H1 (cell line): ENCODE measurements around the gene TLK2. TPM values are rescaled to one million over a fixed set of nuclear protein-coding genes. Genes with fewer than 3 reads are reported as not detected.
A peak's percentile ranks its signal among the peaks of the same experiment; 100 is the strongest.

ENCODE experiments used
- CTCF ChIA-PET: fragments of 300-600 bp; sonication (Branson Sonifier 250); formaldehyde crosslinking; loops from one replicate; lab custom pipeline; 2021; ENCODE audit not compliant: partially characterized antibody; lab: Charles Lee
- POLR2A ChIA-PET: fragments of 300-600 bp; sonication (Branson Sonifier 250); formaldehyde crosslinking; loops from one replicate; lab custom pipeline; 2021; ENCODE audit warnings: inconsistent platforms; ENCODE audit not compliant: partially characterized antibody; lab: Charles Lee
- DNase-seq, 2 experiments: peaks; one replicate each; pipeline versions ENCODE4 v3.0.0 to v3.0.0-alpha.2; 2010 to 2022; ENCODE audit warnings: low spot score in 2 of 2, low read depth in 1 of 2, mixed read lengths in 1 of 2
- FAIRE-seq: peaks from 2 replicates; lab custom pipeline; 2011; peaks lifted over from hg19 to GRCh38; lab: Jason Lieb, UNC
- H2AFZ ChIP-seq: 2 replicates; pipeline ENCODE4 v1.8.1; 2012; ENCODE audit warnings: low read length, inconsistent platforms
- H2AK5ac ChIP-seq: 2 replicates; pipeline ENCODE4 v1.6.1; 2013; ENCODE audit warnings: low read depth, low read length
- H2BK120ac ChIP-seq: replicated peaks from 2 replicates; pipeline ENCODE3; 2013; ENCODE audit warnings: low read depth, low read length, inconsistent platforms
- H2BK12ac ChIP-seq: 2 replicates; pipeline ENCODE4 v1.6.1; 2013; ENCODE audit warnings: low read depth, low read length
- H2BK15ac ChIP-seq: 2 replicates; pipeline ENCODE4 v1.6.1; 2013; ENCODE audit warnings: low read length
- H2BK20ac ChIP-seq: 2 replicates; pipeline ENCODE4 v1.6.1; 2013; ENCODE audit warnings: low read length
- H2BK5ac ChIP-seq: 2 replicates; pipeline ENCODE4 v1.6.1; 2013; ENCODE audit warnings: low read depth, low read length
- H3K14ac ChIP-seq: 2 replicates; pipeline ENCODE4 v1.6.1; 2013; ENCODE audit warnings: inconsistent platforms; ENCODE audit not compliant: insufficient read length
- H3K18ac ChIP-seq: 2 replicates; pipeline ENCODE4 v1.6.1; 2013; ENCODE audit warnings: low read length; ENCODE audit errors: extremely low read depth
- H3K23ac ChIP-seq: 2 replicates; pipeline ENCODE4 v1.6.1; 2013; ENCODE audit warnings: inconsistent platforms; ENCODE audit not compliant: insufficient read length
- H3K23me2 ChIP-seq: 2 replicates; pipeline ENCODE4 v1.6.1; 2013; ENCODE audit warnings: low read depth, low read length
- H3K27ac ChIP-seq: 2 replicates; pipeline ENCODE4 v1.6.1; 2011; ENCODE audit warnings: low read depth, low read length, inconsistent platforms
- H3K27me3 ChIP-seq, 4 experiments: replicated peaks in 1 of 4; 1 replicate in 1 of 4; 2 replicates in 3 of 4; pipeline versions ENCODE4 v1.6.1 to v1.8.1; 2011 to 2013; ENCODE audit warnings: low read length in 3 of 4, mild to moderate bottlenecking in 3 of 4, inconsistent platforms in 2 of 4, mixed read lengths in 2 of 4, moderate library complexity in 1 of 4; ENCODE audit not compliant: control insufficient read depth in 3 of 4, insufficient read depth in 3 of 4; ENCODE audit errors: extremely low read depth in 1 of 4
- H3K36me3 ChIP-seq, 4 experiments: 2 replicates each; pipeline versions ENCODE4 v1.6.1 to v1.8.1; 2011 to 2013; ENCODE audit warnings: mild to moderate bottlenecking in 4 of 4, low read length in 3 of 4, moderate library complexity in 2 of 4, control low read depth in 1 of 4, inconsistent platforms in 1 of 4; ENCODE audit not compliant: insufficient read depth in 4 of 4, control insufficient read depth in 2 of 4
- H3K4ac ChIP-seq: replicated peaks from 2 replicates; pipeline ENCODE3; 2013; ENCODE audit warnings: low read length, low read depth, mixed read lengths, inconsistent platforms; ENCODE audit not compliant: insufficient read length
- H3K4me1 ChIP-seq, 4 experiments: replicated peaks in 1 of 4; 1 replicate in 1 of 4; 2 replicates in 3 of 4; pipeline versions ENCODE4 v1.6.1 to v1.8.1; 2011 to 2013; ENCODE audit warnings: low read length in 3 of 4, inconsistent platforms in 2 of 4, mixed read lengths in 1 of 4; ENCODE audit not compliant: insufficient read depth in 4 of 4, control insufficient read depth in 3 of 4
- H3K4me2 ChIP-seq, 2 experiments: 2 replicates each; pipeline versions ENCODE4 v1.6.1 to v1.8.1; 2011 to 2013; ENCODE audit warnings: low read depth in 2 of 2, low read length in 2 of 2, control low read depth in 1 of 2, inconsistent platforms in 1 of 2, mild to moderate bottlenecking in 1 of 2; ENCODE audit not compliant: insufficient read depth in 1 of 2
- H3K4me3 ChIP-seq, 4 experiments: fragments of 200-600, 300-600 bp in 1 of 4; sonication (generic), shearing (Covaris generic), sonication (Bioruptor Twin) in 1 of 4; 2 replicates each; pipeline versions ENCODE4 v1.5.1 to v1.8.1; 2011 to 2016; ENCODE audit warnings: low read length in 4 of 4, low read depth in 3 of 4, control low read depth in 2 of 4, inconsistent platforms in 2 of 4, mild to moderate bottlenecking in 2 of 4, mixed read lengths in 1 of 4, moderate library complexity in 1 of 4; ENCODE audit not compliant: insufficient read depth in 2 of 4; ENCODE audit errors: extremely low read depth in 1 of 4
- H3K56ac ChIP-seq: replicated peaks from 2 replicates; pipeline ENCODE3; 2013; ENCODE audit warnings: low read depth, mild to moderate bottlenecking, mixed read lengths, low read length, inconsistent platforms; ENCODE audit not compliant: insufficient read length
- H3K79me1 ChIP-seq: 2 replicates; pipeline ENCODE4 v1.6.1; 2013; ENCODE audit warnings: low read depth, low read length, control low read depth
- H3K79me2 ChIP-seq, 2 experiments: 2 replicates each; pipeline versions ENCODE4 v1.6.1 to v1.8.1; 2012 to 2013; ENCODE audit warnings: low read length in 2 of 2, mild to moderate bottlenecking in 2 of 2, inconsistent platforms in 1 of 2; ENCODE audit not compliant: insufficient read depth in 2 of 2, control insufficient read depth in 1 of 2
- H3K9ac ChIP-seq, 4 experiments: replicated peaks in 1 of 4; 1 replicate in 1 of 4; 2 replicates in 3 of 4; pipeline versions ENCODE4 v1.6.1 to v1.8.1; 2011 to 2013; ENCODE audit warnings: low read depth in 3 of 4, low read length in 3 of 4, control low read depth in 2 of 4, mild to moderate bottlenecking in 2 of 4, moderate library complexity in 2 of 4, inconsistent platforms in 1 of 4; ENCODE audit errors: extremely low read depth in 1 of 4
- H3K9me3 ChIP-seq, 2 experiments: 2 replicates each; pipeline versions ENCODE4 v1.6.1 to v1.8.1; 2012 to 2013; ENCODE audit warnings: mild to moderate bottlenecking in 2 of 2, moderate library complexity in 2 of 2, control low read depth in 1 of 2, inconsistent platforms in 1 of 2, low read depth in 1 of 2, low read length in 1 of 2, mixed read lengths in 1 of 2; ENCODE audit not compliant: insufficient read depth in 2 of 2
- H4K20me1 ChIP-seq, 2 experiments: replicated peaks in 1 of 2; 2 replicates each; pipeline versions ENCODE3 to v1.8.1; 2011 to 2013; ENCODE audit warnings: inconsistent platforms in 2 of 2, low read length in 2 of 2, mild to moderate bottlenecking in 1 of 2; ENCODE audit not compliant: insufficient read depth in 2 of 2, control insufficient read depth in 1 of 2
- H4K5ac ChIP-seq: 2 replicates; pipeline ENCODE4 v1.6.1; 2013; ENCODE audit warnings: low read length, low read depth, mixed read lengths, inconsistent platforms; ENCODE audit not compliant: insufficient read length
- H4K8ac ChIP-seq: 2 replicates; pipeline ENCODE4 v1.8.0; 2013; ENCODE audit warnings: mild to moderate bottlenecking, moderate library complexity, low read length, inconsistent platforms; ENCODE audit not compliant: insufficient read depth; ENCODE audit errors: extremely low read depth
- H4K91ac ChIP-seq: replicated peaks from 2 replicates; pipeline ENCODE3; 2013; ENCODE audit warnings: low read length, mixed read lengths, inconsistent platforms; ENCODE audit not compliant: insufficient read length
- GABPA ChIP-seq: IDR thresholded peaks from 2 replicates; pipeline ENCODE4 v1.6.1; 2011; ENCODE audit warnings: mild to moderate bottlenecking, low read length, moderate library complexity, borderline replicate concordance; ENCODE audit not compliant: insufficient read depth
- MAFK ChIP-seq: IDR thresholded peaks from 2 replicates; pipeline ENCODE4 v1.6.1; 2012; ENCODE audit warnings: low read depth, mild to moderate bottlenecking, improper control_type of control experiment, low read length
- TBP ChIP-seq: IDR thresholded peaks from 2 replicates; pipeline ENCODE4 v1.6.1; 2011; ENCODE audit warnings: low read depth, low read length, improper control_type of control experiment
- WGBS, 2 experiments: shearing (Covaris generic) in 1 of 2; methylation state at CpG; one replicate each; pipeline versions ENCODE4 v1.1.6 to v1.1.7; 2013 to 2015; ENCODE audit warnings: low lambda C conversion rate in 2 of 2, mixed read lengths in 2 of 2, inconsistent platforms in 1 of 2, low coverage in 1 of 2, missing lambda C conversion rate in 1 of 2; ENCODE audit not compliant: insufficient replicate concordance in 2 of 2, insufficient coverage in 1 of 2, insufficient read length in 1 of 2; ENCODE audit errors: extremely low coverage in 1 of 2, missing lambda C conversion rate in 1 of 2; 5-methylcytosine and 5-hydroxymethylcytosine counted together
- polyA plus RNA-seq, 7 experiments: library from polyadenylated mRNA; depleted of rRNA in 3 of 7; stranded (reverse) in 5 of 7; unstranded in 2 of 7; fragments of >200 nt in 5 of 7; fragments of 200-250 nt in 2 of 7; gene quantifications; 1 replicate in 5 of 7; 2 replicates in 1 of 7; 4 replicates in 1 of 7; pipeline versions ENCODE4 v1.2.1 to v1.2.3, GENCODE V29; 2011 to 2013; ENCODE audit warnings: missing spikeins in 2 of 7, mixed read lengths in 2 of 7
- total RNA-seq: library from RNA; stranded (reverse); fragmentation: NEBNext Ultra II Directional; extraction: Animal tissue kit (Norgen Biotek cat#: 25700); gene quantifications from 2 replicates; pipeline ENCODE4 v1.2.1, GENCODE V29; 2021
- TF ChIP-seq, protein P1 (sequence below): IDR thresholded peaks from 2 replicates; pipeline ENCODE4 v1.6.1; 2011; ENCODE audit warnings: low read length, improper control_type of control experiment

Gene TLK2
- total and polyA plus RNA-seq, 2 of the 8 experiments (the other 6 are each of a cell fraction or from before 2014, with no cell fraction given): 43.1 to 59.9 TPM

DNA sequence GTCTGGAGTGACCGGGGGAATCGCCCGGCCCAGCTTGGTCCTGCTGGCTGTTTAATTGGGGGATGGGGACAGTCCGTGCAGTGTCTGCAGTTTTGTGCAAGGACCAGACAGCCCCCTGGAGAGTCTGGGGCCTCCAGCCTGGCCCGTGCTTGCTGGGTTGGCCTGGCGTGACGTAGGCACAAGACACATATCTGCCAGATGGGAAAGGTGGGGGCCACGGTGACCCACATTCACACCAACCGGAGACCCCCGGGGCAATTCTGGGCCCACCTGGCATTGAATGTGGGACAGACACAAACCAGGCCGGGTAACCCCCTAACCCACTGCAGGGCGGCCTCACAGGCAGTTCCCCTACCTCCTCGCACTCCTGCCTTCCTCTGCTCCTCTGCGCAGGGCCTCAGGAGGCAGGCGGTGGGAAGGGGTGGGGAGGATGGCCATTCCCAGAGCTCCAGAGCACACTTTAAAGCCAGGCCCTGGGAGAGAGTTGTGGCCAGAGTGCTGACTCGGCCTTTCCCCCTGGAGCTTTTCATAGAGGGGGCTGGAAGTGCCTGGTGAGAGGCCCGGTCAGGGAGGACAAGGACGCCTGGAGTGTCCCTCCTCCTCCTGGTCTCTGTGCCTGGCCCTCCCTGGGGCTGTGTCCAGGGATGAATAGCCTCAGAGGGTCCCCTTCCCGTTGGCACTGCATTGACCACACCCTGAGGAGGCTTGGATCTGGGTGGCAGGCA, 150.4 kb downstream of the TLK2 start:
- ChIA-PET CTCF (interaction anchor here (0.6 to 0.9 kb wide), 3 partner anchors 9 to 64 kb away, joined by 3 read pairs; no protein-coding TSS in a partner anchor), POLR2A (interaction anchor here (0.7 to 2.6 kb wide), 6 partner anchors 9 to 153 kb away, joined by 4 to 7 read pairs (median 4); no protein-coding TSS in a partner anchor)
- H2BK15ac ChIP-seq: peak overlapping the region; percentile 65; the same call in 1 of the 2 replicates
- H3K27ac ChIP-seq: no peak overlapping the region
- TF ChIP-seq GABPA: no peak
- 0 out of 2 replicates have a peak, but pooled peaks have one; percentile 0 for TF ChIP-seq TBP
- peak; percentile 36; the same call in 1 of the 2 replicates for TF ChIP-seq MAFK
- TF ChIP-seq, protein P1, sequence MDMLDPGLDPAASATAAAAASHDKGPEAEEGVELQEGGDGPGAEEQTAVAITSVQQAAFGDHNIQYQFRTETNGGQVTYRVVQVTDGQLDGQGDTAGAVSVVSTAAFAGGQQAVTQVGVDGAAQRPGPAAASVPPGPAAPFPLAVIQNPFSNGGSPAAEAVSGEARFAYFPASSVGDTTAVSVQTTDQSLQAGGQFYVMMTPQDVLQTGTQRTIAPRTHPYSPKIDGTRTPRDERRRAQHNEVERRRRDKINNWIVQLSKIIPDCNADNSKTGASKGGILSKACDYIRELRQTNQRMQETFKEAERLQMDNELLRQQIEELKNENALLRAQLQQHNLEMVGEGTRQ: no peak
- no peak overlapping the region for H2AFZ ChIP-seq
- no peak overlapping the region for H3K56ac ChIP-seq
- H3K4me3 ChIP-seq: peak overlapping the region; percentile 53 to 88 (median 78); a peak in 5 of 8 replicates
- peak overlapping the region; percentile 85; the same call in 1 of the 2 replicates for H2BK5ac ChIP-seq
- peaks cover 5 to 29% (median 24%) of the 10 kb centered on the region in 4 experiments for H3K4me1 ChIP-seq
- peak overlapping the region; percentile 95; the same call in 1 of the 2 replicates for H2BK12ac ChIP-seq
- H4K8ac ChIP-seq: peak overlapping the region; percentile 79; the same call in 1 of the 2 replicates
- no peak for FAIRE-seq
- H3K23me2 ChIP-seq: peaks cover 12% of the 10 kb centered on the region; the same call in 1 of the 2 replicates
- no peak overlapping the region; a peak in 1 of 7 replicates for H3K9ac ChIP-seq
- peaks cover 0 to 21% of the 10 kb centered on the region in 2 experiments; a peak in 1 of 4 replicates for H3K79me2 ChIP-seq
- H2BK120ac ChIP-seq: no peak overlapping the region
- H3K79me1 ChIP-seq: peaks cover 7% of the 10 kb centered on the region
- H3K4ac ChIP-seq: peak overlapping the region; percentile 13
- H3K18ac ChIP-seq: peak overlapping the region; percentile 79
- peak in 1 of 2 experiments; percentile 62 for DNase-seq
- H4K20me1 ChIP-seq: no peaks in the 10 kb centered on the region
- H4K91ac ChIP-seq: peak overlapping the region; percentile 89
- no peak overlapping the region for H4K5ac ChIP-seq
- peak overlapping the region; percentile 66; the same call in 1 of the 2 replicates for H2AK5ac ChIP-seq
- H3K14ac ChIP-seq: no peak overlapping the region
- no peaks in the 10 kb centered on the region for H3K36me3 ChIP-seq
- peak overlapping the region; percentile 82; the same call in 1 of the 2 replicates for H2BK20ac ChIP-seq
- H3K4me2 ChIP-seq: peak overlapping the region; percentile 94 to 96
- WGBS, 2 experiments: 31% methylated on average over 15 of the region's 19 CpGs; no CpG with 5 or more reads in 1 of the 2 experiments
- H3K27me3 ChIP-seq: peaks cover 0 to 2% (median 0%) of the 10 kb centered on the region in 4 experiments; a peak in 2 of 7 replicates
- no peak overlapping the region for H3K23ac ChIP-seq
- no peaks in the 10 kb centered on the region for H3K9me3 ChIP-seq
